Activated naive CD4-positive, alpha-beta T cell treated with anti-CD3 and anti-CD28 coated beads, Interleukin-2, amount 50 U/mL, for 16 hours (primary cell): Measurements from ENCODE around the gene PIP5K1C.

Source experiments
- DNase-seq: peaks from one replicate; pipeline ENCODE4 v3.0.0-alpha.2; 2020

Gene PIP5K1C

GRCh38 chr19:3700242-3701032 lies at the start of gene PIP5K1C:
Gene PIP5K1C (minus strand): TSS chr19:3700468. CDS start chr19:3700390, 78 bp downstream.
- peak; percentile 95 for DNase-seq

- no peak for DNase-seq
These were observed 48.7 kb upstream of the PIP5K1C start for GRCh38 chr19:3748965-3749364.

GRCh38 chr19:3746371-3747056 lies 46.2 kb upstream of the PIP5K1C start:
- no peak for DNase-seq

- no peak for DNase-seq
These were observed 45.2 kb upstream of the PIP5K1C start for GRCh38 chr19:3745363-3746045.

GRCh38 chr19:3743486-3743885 lies 43.2 kb upstream of the PIP5K1C start:
- no peak for DNase-seq

GRCh38 chr19:3740431-3740830 lies 40.2 kb upstream of the PIP5K1C start:
- DNase-seq, result no peak

GRCh38 chr19:3738477-3739220 lies 38.4 kb upstream of the PIP5K1C start:
- no peak for DNase-seq

GRCh38 chr19:3737487-3738205 lies 37.4 kb upstream of the PIP5K1C start:
- DNase-seq, result no peak

- DNase-seq, result no peak
These were observed 35.9 kb upstream of the PIP5K1C start for GRCh38 chr19:3736106-3736724.

- no peak for DNase-seq
These were observed 34.0 kb upstream of the PIP5K1C start for GRCh38 chr19:3734310-3734600.

- DNase-seq, result no peak
These were observed 33.5 kb upstream of the PIP5K1C start for GRCh38 chr19:3733549-3734309.

- no peak for DNase-seq
These were observed 31.8 kb upstream of the PIP5K1C start for GRCh38 chr19:3732108-3732507.

GRCh38 chr19:3730457-3730958 lies 30.2 kb upstream of the PIP5K1C start:
- DNase-seq, result no peak

- DNase-seq, result no peak
These were observed 25.5 kb upstream of the PIP5K1C start for GRCh38 chr19:3725640-3726310.

GRCh38 chr19:3725121-3725520 lies 24.9 kb upstream of the PIP5K1C start:
- DNase-seq, result no peak

- DNase-seq, result no peak
These were observed 23.6 kb upstream of the PIP5K1C start for GRCh38 chr19:3723883-3724282.

GRCh38 chr19:3723110-3723488 lies 22.8 kb upstream of the PIP5K1C start:
- no peak for DNase-seq

- no peak for DNase-seq
These were observed 22.3 kb upstream of the PIP5K1C start for GRCh38 chr19:3722443-3723109.

- no peak for DNase-seq
These were observed 21.7 kb upstream of the PIP5K1C start for GRCh38 chr19:3721887-3722442.
